Upper lobe of left lung (tissue), 4 donors: ENCODE results near the gene ZSWIM6.

Experiments used
- EP300 ChIP-seq, 4 donors: sonication (generic); formaldehyde crosslinking; IDR thresholded peaks; one replicate each; pipeline ENCODE4 v1.5.1; 2017; ENCODE audit warnings: antibody characterized with exemption in 4 of 4, control low read depth in 2 of 4
- POLR2A ChIP-seq, 4 donors: fragments of 450-650 bp; IDR thresholded peaks; one replicate each; pipeline ENCODE4 v1.5.1; 2016 to 2017; ENCODE audit warnings: antibody characterized with exemption in 4 of 4, mild to moderate bottlenecking in 2 of 4
- POLR2AphosphoS5 ChIP-seq, 2 donors: sonication (generic); formaldehyde crosslinking; IDR thresholded peaks; one replicate each; pipeline ENCODE4 v1.5.1; 2017; ENCODE audit warnings: antibody characterized with exemption in 2 of 2
- TF ChIP-seq, protein P1 (sequence below), 6 experiments: fragments of 450-650 bp in 4 of 6; fragments of 200-600 bp in 2 of 6; sonication (generic) in 2 of 6; IDR thresholded peaks; one replicate each; pipeline ENCODE4 v1.5.1; 2016 to 2019; ENCODE audit warnings: antibody characterized with exemption in 6 of 6

DNA sequence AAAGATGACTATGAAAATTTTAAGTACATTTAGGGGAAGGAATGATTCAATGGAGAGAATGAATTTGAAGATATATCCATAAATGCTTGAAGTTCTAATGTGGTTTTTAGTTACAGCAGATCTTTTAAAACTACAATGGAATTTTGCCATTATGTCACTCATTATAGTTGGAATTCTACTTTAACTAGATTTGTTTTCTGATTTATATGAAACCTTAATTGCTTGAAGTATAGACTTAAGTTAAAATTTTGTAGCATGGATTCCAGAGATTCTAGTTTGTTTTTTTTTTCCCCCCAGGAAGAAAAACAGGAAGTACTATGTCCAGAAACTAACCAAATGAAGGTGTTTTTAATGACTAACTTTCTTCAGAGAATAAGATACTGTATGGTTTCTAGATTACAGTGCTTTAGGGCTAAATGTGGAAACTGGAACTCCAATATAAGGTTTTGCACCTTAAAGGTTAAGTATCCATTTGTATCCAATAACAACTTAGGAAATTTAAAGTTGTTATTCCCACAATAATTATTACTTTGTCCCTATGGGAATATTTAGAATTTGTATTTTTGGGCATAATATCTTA is 70.3 kb downstream of the ZSWIM6 start:
- TF ChIP-seq, protein P1, sequence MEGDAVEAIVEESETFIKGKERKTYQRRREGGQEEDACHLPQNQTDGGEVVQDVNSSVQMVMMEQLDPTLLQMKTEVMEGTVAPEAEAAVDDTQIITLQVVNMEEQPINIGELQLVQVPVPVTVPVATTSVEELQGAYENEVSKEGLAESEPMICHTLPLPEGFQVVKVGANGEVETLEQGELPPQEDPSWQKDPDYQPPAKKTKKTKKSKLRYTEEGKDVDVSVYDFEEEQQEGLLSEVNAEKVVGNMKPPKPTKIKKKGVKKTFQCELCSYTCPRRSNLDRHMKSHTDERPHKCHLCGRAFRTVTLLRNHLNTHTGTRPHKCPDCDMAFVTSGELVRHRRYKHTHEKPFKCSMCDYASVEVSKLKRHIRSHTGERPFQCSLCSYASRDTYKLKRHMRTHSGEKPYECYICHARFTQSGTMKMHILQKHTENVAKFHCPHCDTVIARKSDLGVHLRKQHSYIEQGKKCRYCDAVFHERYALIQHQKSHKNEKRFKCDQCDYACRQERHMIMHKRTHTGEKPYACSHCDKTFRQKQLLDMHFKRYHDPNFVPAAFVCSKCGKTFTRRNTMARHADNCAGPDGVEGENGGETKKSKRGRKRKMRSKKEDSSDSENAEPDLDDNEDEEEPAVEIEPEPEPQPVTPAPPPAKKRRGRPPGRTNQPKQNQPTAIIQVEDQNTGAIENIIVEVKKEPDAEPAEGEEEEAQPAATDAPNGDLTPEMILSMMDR (IDR thresholded peaks at IDR 0.05): no peak
- TF ChIP-seq POLR2A (IDR thresholded peaks at IDR 0.05) (no peak), EP300 (IDR thresholded peaks at IDR 0.05) (no peak), POLR2AphosphoS5 (IDR thresholded peaks at IDR 0.05) (no peak)
